ENCODE measurements around the gene RBM12.

GRCh38 chr20:35681960-35682359 is 17.3 kb upstream of the RBM12 start:
- TF ChIP-seq CTCF (IDR thresholded peaks at IDR 0.05) (no peak), JUN (CRISPR knock-in tag; IDR thresholded peaks at IDR 0.05) (no peak), TP53 (CRISPR knock-in tag; IDR thresholded peaks at IDR 0.05) (no peak), TEAD4 (CRISPR knock-in tag; IDR thresholded peaks at IDR 0.05) (no peak), HMGA2 (CRISPR knock-in tag; IDR thresholded peaks at IDR 0.05) (no peak), ETV6 (CRISPR knock-in tag; IDR thresholded peaks at IDR 0.05) (no peak), SMAD4 (CRISPR knock-in tag; IDR thresholded peaks at IDR 0.05) (no peak), ATF2 (CRISPR knock-in tag; IDR thresholded peaks at IDR 0.05; ENCODE audit: borderline replicate concordance, low read depth) (no peak), ERG (CRISPR knock-in tag; IDR thresholded peaks at IDR 0.05) (no peak), ZNF219 (CRISPR knock-in tag; IDR thresholded peaks at IDR 0.05; ENCODE audit: borderline replicate concordance) (no peak)
